H1 (cell line): Measurements from ENCODE around the gene ERICH6. TPM values are rescaled to one million over a fixed set of nuclear protein-coding genes. Genes with fewer than 3 reads are reported as not detected.

Source experiments
- CTCF ChIA-PET: fragments of 300-600 bp; sonication (Branson Sonifier 250); formaldehyde crosslinking; loops from one replicate; lab custom pipeline; 2021; ENCODE audit not compliant: partially characterized antibody; lab: Charles Lee
- POLR2A ChIA-PET: fragments of 300-600 bp; sonication (Branson Sonifier 250); formaldehyde crosslinking; loops from one replicate; lab custom pipeline; 2021; ENCODE audit warnings: inconsistent platforms; ENCODE audit not compliant: partially characterized antibody; lab: Charles Lee
- DNase-seq, 2 experiments: peaks; one replicate each; pipeline versions ENCODE4 v3.0.0 to v3.0.0-alpha.2; 2010 to 2022; ENCODE audit warnings: low spot score in 2 of 2, low read depth in 1 of 2, mixed read lengths in 1 of 2
- FAIRE-seq: peaks from 2 replicates; lab custom pipeline; 2011; peaks lifted over from hg19 to GRCh38; lab: Jason Lieb, UNC
- H2AFZ ChIP-seq: 2 replicates; pipeline ENCODE4 v1.8.1; 2012; ENCODE audit warnings: low read length, inconsistent platforms
- H2AK5ac ChIP-seq: 2 replicates; pipeline ENCODE4 v1.6.1; 2013; ENCODE audit warnings: low read depth, low read length
- H2BK120ac ChIP-seq: replicated peaks from 2 replicates; pipeline ENCODE3; 2013; ENCODE audit warnings: low read depth, low read length, inconsistent platforms
- H2BK12ac ChIP-seq: 2 replicates; pipeline ENCODE4 v1.6.1; 2013; ENCODE audit warnings: low read depth, low read length
- H2BK15ac ChIP-seq: 2 replicates; pipeline ENCODE4 v1.6.1; 2013; ENCODE audit warnings: low read length
- H2BK20ac ChIP-seq: 2 replicates; pipeline ENCODE4 v1.6.1; 2013; ENCODE audit warnings: low read length
- H2BK5ac ChIP-seq: 2 replicates; pipeline ENCODE4 v1.6.1; 2013; ENCODE audit warnings: low read depth, low read length
- H3K14ac ChIP-seq: 2 replicates; pipeline ENCODE4 v1.6.1; 2013; ENCODE audit warnings: inconsistent platforms; ENCODE audit not compliant: insufficient read length
- H3K18ac ChIP-seq: 2 replicates; pipeline ENCODE4 v1.6.1; 2013; ENCODE audit warnings: low read length; ENCODE audit errors: extremely low read depth
- H3K23ac ChIP-seq: 2 replicates; pipeline ENCODE4 v1.6.1; 2013; ENCODE audit warnings: inconsistent platforms; ENCODE audit not compliant: insufficient read length
- H3K23me2 ChIP-seq: 2 replicates; pipeline ENCODE4 v1.6.1; 2013; ENCODE audit warnings: low read depth, low read length
- H3K27ac ChIP-seq: 2 replicates; pipeline ENCODE4 v1.6.1; 2011; ENCODE audit warnings: low read depth, low read length, inconsistent platforms
- H3K27me3 ChIP-seq, 4 experiments: replicated peaks in 1 of 4; 1 replicate in 1 of 4; 2 replicates in 3 of 4; pipeline versions ENCODE4 v1.6.1 to v1.8.1; 2011 to 2013; ENCODE audit warnings: low read length in 3 of 4, mild to moderate bottlenecking in 3 of 4, inconsistent platforms in 2 of 4, mixed read lengths in 2 of 4, moderate library complexity in 1 of 4; ENCODE audit not compliant: control insufficient read depth in 3 of 4, insufficient read depth in 3 of 4; ENCODE audit errors: extremely low read depth in 1 of 4
- H3K36me3 ChIP-seq, 4 experiments: 2 replicates each; pipeline versions ENCODE4 v1.6.1 to v1.8.1; 2011 to 2013; ENCODE audit warnings: mild to moderate bottlenecking in 4 of 4, low read length in 3 of 4, moderate library complexity in 2 of 4, control low read depth in 1 of 4, inconsistent platforms in 1 of 4; ENCODE audit not compliant: insufficient read depth in 4 of 4, control insufficient read depth in 2 of 4
- H3K4ac ChIP-seq: replicated peaks from 2 replicates; pipeline ENCODE3; 2013; ENCODE audit warnings: low read length, low read depth, mixed read lengths, inconsistent platforms; ENCODE audit not compliant: insufficient read length
- H3K4me1 ChIP-seq, 4 experiments: replicated peaks in 1 of 4; 1 replicate in 1 of 4; 2 replicates in 3 of 4; pipeline versions ENCODE4 v1.6.1 to v1.8.1; 2011 to 2013; ENCODE audit warnings: low read length in 3 of 4, inconsistent platforms in 2 of 4, mixed read lengths in 1 of 4; ENCODE audit not compliant: insufficient read depth in 4 of 4, control insufficient read depth in 3 of 4
- H3K4me2 ChIP-seq, 2 experiments: 2 replicates each; pipeline versions ENCODE4 v1.6.1 to v1.8.1; 2011 to 2013; ENCODE audit warnings: low read depth in 2 of 2, low read length in 2 of 2, control low read depth in 1 of 2, inconsistent platforms in 1 of 2, mild to moderate bottlenecking in 1 of 2; ENCODE audit not compliant: insufficient read depth in 1 of 2
- H3K4me3 ChIP-seq, 4 experiments: fragments of 200-600, 300-600 bp in 1 of 4; sonication (generic), shearing (Covaris generic), sonication (Bioruptor Twin) in 1 of 4; 2 replicates each; pipeline versions ENCODE4 v1.5.1 to v1.8.1; 2011 to 2016; ENCODE audit warnings: low read length in 4 of 4, low read depth in 3 of 4, control low read depth in 2 of 4, inconsistent platforms in 2 of 4, mild to moderate bottlenecking in 2 of 4, mixed read lengths in 1 of 4, moderate library complexity in 1 of 4; ENCODE audit not compliant: insufficient read depth in 2 of 4; ENCODE audit errors: extremely low read depth in 1 of 4
- H3K56ac ChIP-seq: replicated peaks from 2 replicates; pipeline ENCODE3; 2013; ENCODE audit warnings: low read depth, mild to moderate bottlenecking, mixed read lengths, low read length, inconsistent platforms; ENCODE audit not compliant: insufficient read length
- H3K79me1 ChIP-seq: 2 replicates; pipeline ENCODE4 v1.6.1; 2013; ENCODE audit warnings: low read depth, low read length, control low read depth
- H3K79me2 ChIP-seq, 2 experiments: 2 replicates each; pipeline versions ENCODE4 v1.6.1 to v1.8.1; 2012 to 2013; ENCODE audit warnings: low read length in 2 of 2, mild to moderate bottlenecking in 2 of 2, inconsistent platforms in 1 of 2; ENCODE audit not compliant: insufficient read depth in 2 of 2, control insufficient read depth in 1 of 2
- H3K9ac ChIP-seq, 4 experiments: replicated peaks in 1 of 4; 1 replicate in 1 of 4; 2 replicates in 3 of 4; pipeline versions ENCODE4 v1.6.1 to v1.8.1; 2011 to 2013; ENCODE audit warnings: low read depth in 3 of 4, low read length in 3 of 4, control low read depth in 2 of 4, mild to moderate bottlenecking in 2 of 4, moderate library complexity in 2 of 4, inconsistent platforms in 1 of 4; ENCODE audit errors: extremely low read depth in 1 of 4
- H3K9me3 ChIP-seq, 2 experiments: 2 replicates each; pipeline versions ENCODE4 v1.6.1 to v1.8.1; 2012 to 2013; ENCODE audit warnings: mild to moderate bottlenecking in 2 of 2, moderate library complexity in 2 of 2, control low read depth in 1 of 2, inconsistent platforms in 1 of 2, low read depth in 1 of 2, low read length in 1 of 2, mixed read lengths in 1 of 2; ENCODE audit not compliant: insufficient read depth in 2 of 2
- H4K20me1 ChIP-seq, 2 experiments: replicated peaks in 1 of 2; 2 replicates each; pipeline versions ENCODE3 to v1.8.1; 2011 to 2013; ENCODE audit warnings: inconsistent platforms in 2 of 2, low read length in 2 of 2, mild to moderate bottlenecking in 1 of 2; ENCODE audit not compliant: insufficient read depth in 2 of 2, control insufficient read depth in 1 of 2
- H4K5ac ChIP-seq: 2 replicates; pipeline ENCODE4 v1.6.1; 2013; ENCODE audit warnings: low read length, low read depth, mixed read lengths, inconsistent platforms; ENCODE audit not compliant: insufficient read length
- H4K8ac ChIP-seq: 2 replicates; pipeline ENCODE4 v1.8.0; 2013; ENCODE audit warnings: mild to moderate bottlenecking, moderate library complexity, low read length, inconsistent platforms; ENCODE audit not compliant: insufficient read depth; ENCODE audit errors: extremely low read depth
- H4K91ac ChIP-seq: replicated peaks from 2 replicates; pipeline ENCODE3; 2013; ENCODE audit warnings: low read length, mixed read lengths, inconsistent platforms; ENCODE audit not compliant: insufficient read length
- ASH2L ChIP-seq: fragments of 200-600, 300-600 bp; sonication (generic); IDR thresholded peaks from one replicate; pipeline ENCODE4 v1.7.1; 2017; ENCODE audit warnings: low read length
- ATF3 ChIP-seq: IDR thresholded peaks from 2 replicates; pipeline ENCODE4 v1.6.1; 2011; ENCODE audit warnings: low read depth, mild to moderate bottlenecking, low read length; ENCODE audit not compliant: insufficient read depth
- BCL11A ChIP-seq, 2 experiments: IDR thresholded peaks; one replicate each; pipeline ENCODE4 v1.6.1; 2011; ENCODE audit warnings: low read depth in 2 of 2, low read length in 2 of 2, mild to moderate bottlenecking in 2 of 2
- FOSL1 ChIP-seq: IDR thresholded peaks from 2 replicates; pipeline ENCODE4 v1.6.1; 2011; ENCODE audit warnings: mild to moderate bottlenecking, low read depth, low read length, moderate library complexity; ENCODE audit not compliant: insufficient read depth
- GTF2F1 ChIP-seq: IDR thresholded peaks from 2 replicates; pipeline ENCODE4 v1.6.1; 2012; ENCODE audit warnings: low read depth, low read length, improper control_type of control experiment, borderline replicate concordance
- HDAC2 ChIP-seq, 2 experiments: fragments of 300-600 bp in 1 of 2; sonication (generic) in 1 of 2; IDR thresholded peaks; 2 replicates each; pipeline ENCODE4 v1.6.1; 2011 to 2012; ENCODE audit warnings: low read depth in 2 of 2, low read length in 2 of 2, mild to moderate bottlenecking in 2 of 2, moderate library complexity in 2 of 2, borderline replicate concordance in 1 of 2, inconsistent platforms in 1 of 2
- KDM1A ChIP-seq: fragments of 200-600, 300-600 bp; sonication (generic); IDR thresholded peaks from 2 replicates; pipeline ENCODE4 v1.7.1; 2016; ENCODE audit warnings: mild to moderate bottlenecking, low read length, borderline replicate concordance
- SAP30 ChIP-seq: fragments of 300-600 bp; sonication (generic); IDR thresholded peaks from 2 replicates; pipeline ENCODE4 v1.7.1; 2012; ENCODE audit warnings: low read length, moderate library complexity, mild to moderate bottlenecking, inconsistent platforms; ENCODE audit not compliant: insufficient read depth, insufficient replicate concordance
- SIRT6 ChIP-seq: IDR thresholded peaks from one replicate; pipeline ENCODE4 v1.7.1; 2012; ENCODE audit warnings: low read length, inconsistent platforms
- SRF ChIP-seq: IDR thresholded peaks from 2 replicates; pipeline ENCODE4 v1.6.1; 2011; ENCODE audit warnings: mild to moderate bottlenecking, low read depth, low read length, moderate library complexity
- TAF7 ChIP-seq: optimal IDR thresholded peaks from 2 replicates; pipeline ENCODE3; 2011; ENCODE audit warnings: low read depth, mild to moderate bottlenecking, inconsistent platforms, low read length, moderate library complexity, borderline replicate concordance
- WGBS, 2 experiments: shearing (Covaris generic) in 1 of 2; methylation state at CpG; one replicate each; pipeline versions ENCODE4 v1.1.6 to v1.1.7; 2013 to 2015; ENCODE audit warnings: low lambda C conversion rate in 2 of 2, mixed read lengths in 2 of 2, inconsistent platforms in 1 of 2, low coverage in 1 of 2, missing lambda C conversion rate in 1 of 2; ENCODE audit not compliant: insufficient replicate concordance in 2 of 2, insufficient coverage in 1 of 2, insufficient read length in 1 of 2; ENCODE audit errors: extremely low coverage in 1 of 2, missing lambda C conversion rate in 1 of 2; 5-methylcytosine and 5-hydroxymethylcytosine counted together
- polyA plus RNA-seq, 7 experiments: library from polyadenylated mRNA; depleted of rRNA in 3 of 7; stranded (reverse) in 5 of 7; unstranded in 2 of 7; fragments of >200 nt in 5 of 7; fragments of 200-250 nt in 2 of 7; gene quantifications; 1 replicate in 5 of 7; 2 replicates in 1 of 7; 4 replicates in 1 of 7; pipeline versions ENCODE4 v1.2.1 to v1.2.3, GENCODE V29; 2011 to 2013; ENCODE audit warnings: missing spikeins in 2 of 7, mixed read lengths in 2 of 7
- total RNA-seq: library from RNA; stranded (reverse); fragmentation: NEBNext Ultra II Directional; extraction: Animal tissue kit (Norgen Biotek cat#: 25700); gene quantifications from 2 replicates; pipeline ENCODE4 v1.2.1, GENCODE V29; 2021

Gene ERICH6
- total and polyA plus RNA-seq, 2 of the 8 experiments (the other 6 are each of a cell fraction or from before 2014, with no cell fraction given), result not detected

- CTCF ChIA-PET, result interaction anchor here (1.0 to 1.6 kb wide), 2 partner anchors 14 to 28 kb away, joined by 3 to 6 read pairs; partner anchors contain the start of gene SIAH2
- FAIRE-seq, result no peak
- Histone ChIP-seq H4K8ac (no peak overlapping the region), H3K18ac (no peak overlapping the region), H4K5ac (no peak overlapping the region), H3K79me2 (no peaks in the 10 kb centered on the region), H3K36me3 (no peaks in the 10 kb centered on the region), H3K27me3 (no peaks in the 10 kb centered on the region), H2BK12ac (no peak overlapping the region), H3K27ac (no peak overlapping the region), H3K4ac (no peak overlapping the region), H2BK5ac (no peak overlapping the region), H2AFZ (no peak overlapping the region), H3K9me3 (no peaks in the 10 kb centered on the region), H3K4me2 (no peak overlapping the region), H3K9ac (no peak overlapping the region), H3K14ac (no peak overlapping the region), H4K20me1 (no peaks in the 10 kb centered on the region), H4K91ac (no peak overlapping the region), H3K23ac (no peak overlapping the region), H2BK120ac (no peak overlapping the region), H3K56ac (no peak overlapping the region), H3K4me3 (no peak overlapping the region), H2AK5ac (no peak overlapping the region), H2BK15ac (no peak overlapping the region), H3K4me1 (peaks cover 0 to 2% (median 0%) of the 10 kb centered on the region in 4 experiments; a peak in 2 of 7 replicates), H3K79me1 (peaks cover 3% of the 10 kb centered on the region; the same call in 1 of the 2 replicates), H3K23me2 (no peaks in the 10 kb centered on the region; the same call in 1 of the 2 replicates), H2BK20ac (no peak overlapping the region)
- DNase-seq, result no peak
- WGBS, 2 experiments, result 90% methylated on average over 6 of the region's 6 CpGs; no CpG with 5 or more reads in 1 of the 2 experiments
- POLR2A ChIA-PET, result no interaction called here
- TF ChIP-seq SAP30 (no peak), KDM1A (no peak), BCL11A (IDR thresholded peaks at IDR 0.05; ENCODE audit: low read depth in 2 of 2, low read length in 2 of 2) (no peak), ASH2L (no peak), SRF (no peak), FOSL1 (no peak), SIRT6 (no peak), ATF3 (no peak), TAF7 (no peak), GTF2F1 (no peak), HDAC2 (IDR thresholded peaks at IDR 0.05; ENCODE audit: borderline replicate concordance in 1 of 2, low read depth in 2 of 2, low read length in 2 of 2) (no peak)
Observed at GRCh38 chr3:150749255-150749654, 45.5 kb upstream of the ERICH6 start.
